ENCODE data around the gene HNRNPC. TPM values are rescaled to one million over a fixed set of nuclear protein-coding genes. Genes with fewer than 3 reads are reported as not detected.
"Not testable (repeated sequence)": the region's sequence is repeated elsewhere in the genome, so short reads cannot be mapped to it uniquely, and the experiment has no call there.

HNRNPC gene
- total and polyA plus RNA-seq, 8 donors, result 377 to 903 (median 765) TPM

DNA sequence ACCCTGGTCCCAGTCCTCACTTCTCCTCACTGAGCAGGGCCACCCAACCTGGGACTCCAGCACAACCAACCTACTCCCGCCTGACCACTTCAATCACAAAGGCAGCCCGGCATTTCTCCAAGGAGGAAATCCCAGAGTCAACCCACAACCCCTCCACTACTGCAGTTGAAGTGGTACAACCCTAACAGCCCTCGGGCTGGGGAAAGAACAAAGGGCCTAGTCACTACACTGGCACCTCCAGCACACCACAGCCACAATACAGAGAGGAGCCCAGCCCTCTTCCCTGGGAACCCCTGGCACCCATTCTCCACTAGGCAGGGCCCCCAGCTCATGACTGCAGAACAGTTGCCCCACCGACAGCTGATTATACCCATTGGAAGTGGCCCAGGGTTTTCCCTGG lies 99.7 kb downstream of the HNRNPC start:
- TF ChIP-seq, protein P1, sequence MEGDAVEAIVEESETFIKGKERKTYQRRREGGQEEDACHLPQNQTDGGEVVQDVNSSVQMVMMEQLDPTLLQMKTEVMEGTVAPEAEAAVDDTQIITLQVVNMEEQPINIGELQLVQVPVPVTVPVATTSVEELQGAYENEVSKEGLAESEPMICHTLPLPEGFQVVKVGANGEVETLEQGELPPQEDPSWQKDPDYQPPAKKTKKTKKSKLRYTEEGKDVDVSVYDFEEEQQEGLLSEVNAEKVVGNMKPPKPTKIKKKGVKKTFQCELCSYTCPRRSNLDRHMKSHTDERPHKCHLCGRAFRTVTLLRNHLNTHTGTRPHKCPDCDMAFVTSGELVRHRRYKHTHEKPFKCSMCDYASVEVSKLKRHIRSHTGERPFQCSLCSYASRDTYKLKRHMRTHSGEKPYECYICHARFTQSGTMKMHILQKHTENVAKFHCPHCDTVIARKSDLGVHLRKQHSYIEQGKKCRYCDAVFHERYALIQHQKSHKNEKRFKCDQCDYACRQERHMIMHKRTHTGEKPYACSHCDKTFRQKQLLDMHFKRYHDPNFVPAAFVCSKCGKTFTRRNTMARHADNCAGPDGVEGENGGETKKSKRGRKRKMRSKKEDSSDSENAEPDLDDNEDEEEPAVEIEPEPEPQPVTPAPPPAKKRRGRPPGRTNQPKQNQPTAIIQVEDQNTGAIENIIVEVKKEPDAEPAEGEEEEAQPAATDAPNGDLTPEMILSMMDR (IDR thresholded peaks at IDR 0.05), result no peak
- Histone ChIP-seq H3K4me3 (no peak overlapping the region), H3K4me1 (no peaks in the 10 kb centered on the region), H3K27me3 (no peaks in the 10 kb centered on the region), H3K36me3 (no peaks in the 10 kb centered on the region), H3K9me3 (no peaks in the 10 kb centered on the region), H3K27ac (no peak overlapping the region)
- peak in 1 of 4 donors; percentile 65 for DNase-seq
- ATAC-seq, result peak; percentile 61
- intact Hi-C loops (cut with DNase I), result no loop called here

DNA sequence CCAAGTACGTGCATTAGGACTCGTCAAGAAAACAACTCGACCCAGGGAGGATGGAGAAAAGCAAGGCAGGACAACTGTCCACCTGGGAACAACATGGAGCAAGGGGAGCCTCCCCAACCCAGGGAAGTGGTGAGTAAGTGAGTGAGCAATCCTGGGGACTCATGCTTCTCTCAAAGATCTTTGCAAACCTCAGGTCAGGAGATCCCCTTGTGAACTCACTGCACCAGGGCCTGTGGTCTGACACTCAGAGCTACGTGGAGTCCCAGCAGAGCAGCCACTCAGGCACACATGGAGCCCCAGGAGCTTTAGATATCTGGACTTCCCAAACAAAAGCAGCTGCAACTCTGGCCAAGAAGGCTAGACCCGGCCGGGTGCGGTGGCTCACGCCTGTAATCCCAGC lies 101.2 kb downstream of the HNRNPC start:
- intact Hi-C loops (cut with DNase I), result no loop called here
- H3K4me3 ChIP-seq, result no peak overlapping the region
- TF ChIP-seq, protein P1 (IDR thresholded peaks at IDR 0.05), result no peak

DNA sequence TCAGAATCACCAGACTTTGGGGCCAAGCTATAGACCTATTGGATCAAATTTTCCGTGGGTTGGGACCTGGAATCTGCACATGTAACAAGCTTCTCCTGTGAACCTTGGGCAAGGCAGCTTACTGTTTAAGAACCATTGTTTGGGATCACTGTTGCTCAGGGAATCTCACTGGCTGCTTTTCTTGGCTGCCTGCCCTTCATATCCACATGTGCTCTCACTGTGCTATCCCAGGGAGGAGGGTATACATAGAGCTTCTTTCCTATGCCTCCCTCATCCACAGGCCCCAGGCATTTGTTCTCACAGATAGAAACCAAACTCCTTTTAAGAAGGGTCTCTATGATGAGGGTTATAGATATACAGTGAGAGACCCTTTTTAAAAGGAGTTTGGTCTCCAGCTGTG lies 103.6 kb downstream of the HNRNPC start:
- DNase-seq; H3K27ac ChIP-seq; H3K4me3 ChIP-seq; ATAC-seq; H3K9me3 ChIP-seq; H3K4me1 ChIP-seq; H3K27me3 ChIP-seq; H3K36me3 ChIP-seq; intact Hi-C loops (cut with DNase I): not testable (repeated sequence)

More for the DNA sequence above, 101.2 kb downstream of the HNRNPC start:
- Histone ChIP-seq H3K4me1 (no peaks in the 10 kb centered on the region), H3K36me3 (no peaks in the 10 kb centered on the region), H3K9me3 (no peaks in the 10 kb centered on the region), H3K27me3 (no peaks in the 10 kb centered on the region), H3K27ac (no peak overlapping the region)
- ATAC-seq (no peak), DNase-seq (no peak)

DNA sequence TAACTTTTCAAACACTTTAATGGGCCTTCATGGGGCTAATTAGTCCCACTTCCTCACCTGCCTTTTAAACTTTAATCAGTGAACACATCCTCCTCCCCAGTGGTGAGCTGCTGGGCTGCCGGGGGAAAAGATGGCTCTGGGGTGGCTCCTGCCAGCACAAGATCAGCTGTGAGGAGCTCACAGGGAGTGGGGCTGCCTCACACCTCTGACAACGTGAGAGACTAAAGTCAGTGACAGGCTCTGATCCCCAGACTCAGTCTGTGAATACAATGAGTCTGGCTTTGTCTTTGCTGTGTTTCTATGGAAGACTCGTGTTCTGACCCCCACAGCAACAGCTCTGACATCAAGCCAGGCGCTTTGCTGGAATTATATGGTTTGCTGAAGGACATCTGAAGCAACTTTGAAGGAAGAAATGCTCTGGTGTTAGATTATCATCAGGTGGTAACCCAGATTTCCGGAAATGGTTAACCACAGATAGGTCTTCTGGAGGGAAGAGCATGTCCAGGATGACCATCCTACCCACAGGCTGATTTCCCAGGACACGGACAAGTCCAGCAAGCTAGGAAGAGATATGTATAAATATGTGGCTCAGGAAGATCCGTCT lies 104.1 kb downstream of the HNRNPC start:
- H3K36me3 ChIP-seq; ATAC-seq; H3K27me3 ChIP-seq; DNase-seq; H3K4me1 ChIP-seq; H3K27ac ChIP-seq; H3K4me3 ChIP-seq; intact Hi-C loops (cut with DNase I); H3K9me3 ChIP-seq: not testable (repeated sequence)

DNA sequence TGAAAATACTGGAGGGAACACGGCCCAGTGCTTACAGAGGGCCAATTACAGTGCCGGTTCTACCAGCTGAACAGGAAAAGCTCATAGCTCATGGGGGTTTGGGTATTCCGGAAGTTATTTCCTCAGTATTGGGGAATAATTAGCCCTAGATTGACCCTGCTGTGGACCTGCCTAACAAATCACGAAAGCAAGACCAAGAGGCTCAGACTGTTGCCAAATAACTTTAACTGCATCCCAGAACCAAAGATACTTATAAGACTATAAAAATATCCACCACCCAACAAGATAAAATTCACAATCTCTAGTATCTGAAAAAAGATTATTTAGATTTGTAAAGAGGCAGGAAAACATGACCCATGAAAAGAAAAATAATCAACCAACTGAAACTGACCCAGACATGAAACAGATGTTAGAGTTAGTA lies 105.4 kb downstream of the HNRNPC start:
- Histone ChIP-seq H3K9me3 (no peaks in the 10 kb centered on the region), H3K27ac (no peak overlapping the region), H3K36me3 (no peaks in the 10 kb centered on the region), H3K27me3 (no peaks in the 10 kb centered on the region), H3K4me3 (no peak overlapping the region), H3K4me1 (no peaks in the 10 kb centered on the region)
- peak in 2 of 4 donors; percentile 54 to 56 for DNase-seq
- no peak for ATAC-seq
- TF ChIP-seq, protein P1 (IDR thresholded peaks at IDR 0.05), result no peak
- intact Hi-C loops (cut with DNase I), result no loop called here

DNA sequence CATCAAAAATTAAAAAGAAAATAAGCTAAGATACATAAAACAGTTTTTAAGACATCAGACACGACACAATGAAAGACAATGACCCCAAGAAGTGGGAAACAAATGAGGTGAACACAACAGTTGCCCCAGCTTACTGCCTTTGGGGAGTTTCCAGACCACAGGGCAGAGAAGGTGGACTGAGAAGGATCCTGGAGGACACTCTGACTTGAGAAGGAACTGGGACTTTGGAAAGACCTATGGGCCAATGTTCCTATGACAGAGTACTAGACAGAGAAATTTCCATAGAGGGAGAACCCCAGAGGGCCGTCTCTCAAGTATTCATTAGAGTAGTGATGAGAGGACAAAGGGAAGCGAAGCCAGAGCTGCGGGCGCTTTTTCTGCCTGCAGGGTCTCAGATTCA lies 107.2 kb downstream of the HNRNPC start:
- H3K27me3 ChIP-seq, result no peaks in the 10 kb centered on the region
- no peak overlapping the region for H3K4me3 ChIP-seq
- intact Hi-C loops (cut with DNase I), result no loop called here
- TF ChIP-seq, protein P1 (IDR thresholded peaks at IDR 0.05), result no peak
- no peaks in the 10 kb centered on the region for H3K9me3 ChIP-seq
- H3K27ac ChIP-seq, result no peak overlapping the region
- H3K36me3 ChIP-seq, result no peaks in the 10 kb centered on the region
- ATAC-seq, result no peak
- H3K4me1 ChIP-seq, result no peaks in the 10 kb centered on the region
- no peak for DNase-seq
